GM19467 (cell line): ENCODE data around the gene DKK3.

Experiments
- ATAC-seq: cut with Tn5 transposase; IDR thresholded peaks from one replicate; pipeline ENCODE4 v1.9.1; 2021; ENCODE audit warnings: mild to moderate bottlenecking, moderate library complexity; ENCODE audit not compliant: unreplicated experiment

Gene DKK3

DNA sequence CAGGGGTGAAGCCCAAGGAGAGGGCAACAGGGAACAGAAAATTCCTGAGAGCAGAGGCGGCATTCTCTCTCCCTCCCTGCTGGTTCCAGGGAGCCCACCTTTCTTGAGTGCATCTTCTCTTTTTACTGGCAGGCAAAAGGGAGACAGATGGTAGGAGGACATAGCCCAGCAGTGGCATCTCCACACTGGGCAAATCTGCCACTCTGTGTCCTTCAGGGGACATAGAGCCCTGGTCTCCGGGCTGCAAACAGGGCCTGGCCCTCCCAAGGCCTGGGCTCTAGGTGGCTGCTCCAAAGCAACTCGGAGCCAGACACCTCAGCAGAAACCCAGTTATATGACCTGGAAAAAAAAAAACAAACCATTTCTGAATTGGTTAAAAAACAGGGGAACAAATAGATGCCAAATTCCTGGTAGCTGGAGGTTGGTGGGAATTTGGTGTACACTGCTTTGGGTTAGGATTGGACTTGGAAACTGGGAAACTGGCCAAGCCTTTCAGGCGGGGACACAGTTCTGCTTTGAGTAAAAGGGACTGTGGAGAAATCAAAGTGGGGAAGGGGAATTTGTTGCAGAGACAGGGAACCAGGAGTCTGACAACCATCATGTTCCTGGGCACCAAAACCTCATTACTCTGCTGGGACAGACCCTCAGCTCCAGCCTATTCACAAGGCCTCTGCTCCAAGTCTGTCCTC lies 23.6 kb upstream of the DKK3 start:
- no peak for ATAC-seq

DNA sequence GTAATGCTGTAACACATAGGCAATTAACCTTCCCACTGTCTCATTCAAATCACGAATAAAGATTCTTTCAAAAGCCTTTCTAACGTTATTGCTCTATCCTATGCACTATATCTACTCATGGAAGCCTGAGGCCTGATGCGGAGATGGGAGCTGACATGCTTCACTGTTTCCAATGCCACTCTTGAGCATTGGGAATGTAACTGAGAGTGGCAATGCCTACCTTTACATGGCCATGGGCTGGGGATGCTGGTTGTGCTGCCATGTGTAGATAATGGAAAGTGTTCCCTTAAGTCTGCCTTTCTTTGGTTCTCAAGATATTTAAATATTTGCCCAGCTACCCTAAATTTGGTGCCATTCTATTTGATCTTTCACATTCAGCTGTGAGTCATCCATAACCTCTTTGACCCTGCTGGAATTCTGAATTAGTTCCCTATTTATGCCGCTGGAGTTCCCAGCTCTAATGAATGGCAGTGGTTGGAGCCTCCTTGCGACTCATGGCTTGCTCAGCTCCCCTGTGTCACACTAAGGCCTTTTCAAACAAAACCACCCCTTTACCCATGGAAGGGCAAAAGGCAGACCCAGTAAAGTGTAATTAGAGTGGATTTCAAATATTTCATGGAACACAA lies 21.4 kb upstream of the DKK3 start:
- ATAC-seq = no peak

DNA sequence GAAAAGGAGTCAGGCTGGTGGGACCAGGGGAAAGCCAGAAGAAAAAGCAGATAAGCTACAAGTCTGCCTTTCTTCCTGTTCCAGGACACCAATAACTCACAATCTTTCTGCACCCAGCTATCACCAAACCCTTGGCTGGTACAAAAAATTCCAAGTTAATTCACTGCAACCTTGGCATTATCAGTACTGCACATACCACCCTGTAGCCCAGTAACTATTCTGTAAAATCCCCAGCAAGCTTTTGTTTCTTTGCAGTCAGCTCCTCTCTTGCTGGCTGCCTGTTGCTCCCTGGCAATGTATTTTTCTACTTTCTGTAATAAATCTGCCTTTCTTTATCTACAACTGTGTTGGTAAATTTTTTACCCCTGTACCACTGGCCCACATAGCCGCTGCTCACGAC lies 20.7 kb upstream of the DKK3 start:
- no peak for ATAC-seq

DNA sequence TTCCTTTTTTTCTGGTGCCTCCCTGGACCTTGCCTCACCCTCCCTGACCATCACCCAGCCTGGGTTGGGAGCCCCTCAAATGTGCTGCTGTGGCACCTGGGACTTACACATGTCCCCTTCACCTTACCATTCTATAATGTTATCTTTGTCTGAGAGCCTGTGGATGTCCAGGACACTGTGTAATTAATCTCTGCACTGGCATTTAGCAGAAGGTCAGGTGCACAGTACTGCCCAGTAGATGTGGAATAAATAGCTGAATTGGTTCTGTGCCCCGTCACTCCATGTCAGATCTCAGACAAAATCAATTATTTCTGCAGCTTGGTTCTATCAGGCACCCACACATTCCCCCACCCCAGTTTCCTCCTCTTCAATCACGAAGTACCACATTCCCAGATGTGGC lies 19.9 kb upstream of the DKK3 start:
- no peak for ATAC-seq

DNA sequence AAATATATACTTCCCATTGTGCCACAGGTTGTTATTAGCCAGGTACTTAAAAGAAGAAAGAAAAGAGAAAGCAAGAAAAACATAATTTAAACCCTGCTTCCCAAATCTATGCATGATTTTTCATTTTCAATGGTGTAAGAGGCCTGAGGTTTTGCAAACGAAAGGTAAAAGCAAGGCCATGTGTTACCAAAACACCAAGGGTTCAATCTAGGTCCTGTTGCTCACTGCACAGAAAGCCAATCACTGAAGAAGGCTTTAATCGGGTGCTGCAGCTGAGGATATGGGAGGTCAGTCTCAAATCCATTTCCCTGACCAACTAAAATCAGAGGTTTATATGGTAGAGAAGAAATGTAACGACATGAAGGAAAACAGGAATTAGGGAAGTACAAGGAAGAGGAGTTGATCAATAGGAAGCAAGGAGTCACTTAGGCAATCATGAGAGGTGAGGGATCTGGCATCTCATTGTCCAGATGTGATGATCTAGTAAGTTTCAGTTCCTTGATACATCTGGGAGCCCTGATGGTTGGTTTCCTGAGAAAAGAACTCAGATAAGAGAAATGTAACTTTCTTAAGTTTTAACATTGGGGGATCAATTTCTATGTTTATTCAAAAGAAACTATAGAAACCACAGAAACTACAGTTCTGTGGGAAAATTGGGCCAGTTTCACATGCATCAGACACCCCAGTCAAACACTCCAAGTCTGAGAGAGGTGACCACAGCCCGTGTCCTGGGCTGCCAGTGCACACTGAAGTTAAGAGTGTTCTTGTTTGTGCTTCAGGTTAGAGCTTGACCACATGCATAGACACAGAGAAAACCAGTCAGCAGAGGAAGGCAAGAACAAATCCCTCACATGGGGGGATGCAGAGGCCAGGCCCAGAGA lies 18.1 kb upstream of the DKK3 start:
- ATAC-seq = no peak

DNA sequence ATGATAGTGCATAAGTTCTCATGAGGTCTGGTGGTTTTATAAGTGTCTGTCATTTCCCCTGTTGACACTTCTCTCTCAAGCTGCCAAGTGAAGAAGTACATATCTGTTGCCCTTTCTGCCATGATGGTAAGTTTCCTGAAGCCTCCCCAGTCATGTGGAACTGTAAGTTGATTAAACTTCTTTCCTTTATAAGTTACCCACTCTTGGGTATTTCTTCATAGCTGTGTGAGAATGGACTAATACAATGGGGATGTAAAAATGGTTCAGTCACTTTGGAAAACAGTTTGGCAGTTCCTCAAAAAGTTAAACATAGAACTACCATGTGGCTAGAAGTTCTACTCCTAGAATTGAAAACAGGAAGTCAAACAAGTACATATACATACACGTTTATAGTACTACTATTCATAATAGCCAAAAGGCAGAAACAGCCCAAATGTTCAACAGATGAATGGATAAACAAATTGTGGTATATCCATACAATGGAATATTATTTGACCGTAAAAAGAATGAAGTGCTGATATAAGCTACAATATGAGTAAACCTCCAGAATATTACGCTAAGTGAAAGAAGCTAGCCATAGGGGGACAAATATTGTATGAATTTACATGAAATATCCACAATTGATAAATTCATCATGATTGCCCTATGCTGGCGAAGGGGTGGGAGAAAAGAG lies 16.0 kb upstream of the DKK3 start:
- ATAC-seq = no peak

DNA sequence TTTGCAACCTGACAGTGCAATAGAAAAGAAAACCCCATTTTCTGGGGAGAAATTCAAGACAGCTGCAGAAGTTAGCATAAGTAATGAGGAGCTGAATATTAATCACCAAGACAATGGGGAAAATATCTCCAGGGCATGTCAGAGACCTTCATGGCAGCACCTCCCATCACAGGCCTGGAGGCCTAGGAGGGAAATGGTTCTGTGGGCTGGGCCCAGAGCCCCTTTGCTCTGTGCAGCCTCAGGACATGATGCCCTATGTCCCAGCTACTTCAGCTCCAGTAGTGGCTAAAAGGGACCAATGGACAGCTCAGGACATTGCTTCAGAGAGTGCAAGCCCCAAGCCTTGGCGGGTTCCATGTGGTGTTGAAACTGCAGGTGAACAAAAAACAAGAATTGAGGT lies 14.6 kb upstream of the DKK3 start:
- ATAC-seq = no peak

DNA sequence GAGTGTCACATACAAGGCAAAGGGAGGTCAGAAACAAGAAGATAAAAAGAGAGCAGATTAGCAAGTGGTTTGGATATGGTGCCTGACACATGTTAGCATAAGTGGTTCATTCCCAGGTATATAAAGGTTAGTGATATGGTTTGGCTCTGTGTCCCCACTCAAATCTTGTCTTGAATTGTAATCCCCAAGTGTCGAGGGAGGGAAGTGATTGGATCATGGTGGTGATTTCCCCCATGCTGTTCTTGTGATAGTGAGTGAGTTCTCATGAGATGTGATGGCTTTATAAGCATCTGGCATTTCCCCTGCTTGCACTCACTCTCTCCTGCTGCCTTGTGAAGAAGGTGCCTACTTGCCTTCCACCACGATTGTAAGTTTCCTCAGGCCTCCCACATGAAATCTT lies 12.1 kb upstream of the DKK3 start:
- ATAC-seq = no peak

DNA sequence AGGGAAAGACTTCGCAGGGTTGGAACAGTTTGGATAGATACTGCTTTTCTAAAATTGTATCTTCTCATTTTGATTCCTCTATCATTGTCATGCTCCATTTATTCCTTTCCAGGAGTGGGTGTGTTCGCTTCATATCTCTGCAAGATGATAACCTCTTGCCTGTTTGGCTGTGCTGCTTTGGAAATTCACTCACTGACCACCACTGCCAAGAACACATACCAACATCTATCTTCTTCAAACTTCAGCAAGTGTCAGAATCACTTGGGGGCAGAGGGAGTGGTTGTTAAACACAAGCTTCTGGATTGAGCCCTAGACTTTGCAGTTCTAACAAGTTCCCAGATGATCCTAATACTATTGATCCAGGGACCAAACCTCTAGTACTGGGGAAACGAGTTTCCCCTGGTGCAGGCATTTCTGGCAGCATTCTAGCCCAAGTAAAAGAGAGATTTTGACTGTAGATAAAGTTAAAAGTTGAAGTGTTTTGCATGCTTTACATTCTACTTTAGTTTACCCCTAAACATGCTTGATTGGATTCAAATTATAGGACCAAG lies 11.5 kb upstream of the DKK3 start:
- no peak for ATAC-seq

DNA sequence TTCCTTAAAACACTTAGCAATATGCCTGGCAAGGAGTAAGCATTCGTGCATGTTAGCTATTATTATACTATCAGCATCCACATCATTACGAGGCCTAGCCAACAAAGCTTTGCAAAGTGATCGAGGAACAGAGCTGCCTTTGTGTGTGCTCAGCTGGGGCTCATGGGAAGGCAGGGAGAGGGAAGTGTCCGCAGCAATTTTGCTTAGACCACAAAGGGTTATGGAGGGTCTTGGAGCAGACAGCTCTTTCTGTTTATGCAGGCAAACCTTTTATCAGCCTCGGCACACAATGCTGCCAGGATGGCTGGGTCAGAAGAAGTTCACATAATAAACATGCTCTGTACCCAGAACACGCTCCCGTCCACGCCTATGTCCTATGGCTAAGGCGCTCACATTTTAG lies 10.9 kb upstream of the DKK3 start:
- no peak for ATAC-seq

DNA sequence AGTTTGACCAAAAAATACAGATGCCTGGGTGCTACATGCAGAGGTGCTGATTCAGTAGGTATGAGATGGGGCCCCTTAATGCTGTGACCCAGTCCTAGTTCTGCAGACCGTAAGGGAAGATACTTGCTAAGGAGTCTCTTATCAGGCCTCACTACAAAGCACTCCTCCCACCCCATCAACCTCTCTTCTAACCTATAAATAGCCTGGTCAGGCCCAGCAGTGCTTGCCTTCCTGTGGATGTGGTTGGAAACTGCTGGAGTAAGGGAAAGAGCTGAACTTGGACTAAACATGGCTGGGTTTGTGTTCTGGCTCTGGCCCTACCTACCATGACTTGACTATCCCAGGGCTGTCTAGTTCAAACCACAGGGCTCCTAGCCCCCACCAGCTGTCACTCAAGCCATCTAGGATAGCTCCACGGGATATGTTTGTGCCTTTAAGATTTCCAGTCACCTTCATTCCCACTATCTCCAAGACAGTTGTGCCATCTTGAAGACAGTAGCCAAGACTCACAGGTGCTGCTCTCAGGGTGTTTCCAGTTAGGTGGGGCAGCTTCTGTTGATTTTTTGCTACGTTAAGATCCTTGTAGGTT lies 9.5 kb upstream of the DKK3 start:
- ATAC-seq = no peak

DNA sequence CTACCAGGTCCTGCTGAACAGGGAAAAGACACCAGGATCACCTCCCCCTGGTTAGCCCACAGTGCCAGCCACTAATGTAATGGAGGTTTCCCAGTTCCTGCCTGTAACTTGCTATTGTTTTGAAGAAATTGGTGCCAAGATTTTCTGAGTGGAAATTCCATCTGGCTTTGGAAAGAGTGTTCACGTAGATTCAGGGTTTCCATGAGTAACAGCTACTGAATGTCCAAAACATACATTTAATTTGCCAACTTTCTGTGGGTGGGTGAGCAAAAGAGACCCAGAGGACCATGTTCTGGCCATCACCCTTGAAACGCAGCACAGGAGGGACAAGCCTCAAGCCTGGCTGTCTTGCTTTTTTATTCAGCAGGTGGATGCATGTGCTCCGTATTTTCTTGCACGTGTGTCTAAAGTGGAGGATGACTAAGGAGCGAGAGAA lies 8.8 kb upstream of the DKK3 start:
- ATAC-seq = no peak

DNA sequence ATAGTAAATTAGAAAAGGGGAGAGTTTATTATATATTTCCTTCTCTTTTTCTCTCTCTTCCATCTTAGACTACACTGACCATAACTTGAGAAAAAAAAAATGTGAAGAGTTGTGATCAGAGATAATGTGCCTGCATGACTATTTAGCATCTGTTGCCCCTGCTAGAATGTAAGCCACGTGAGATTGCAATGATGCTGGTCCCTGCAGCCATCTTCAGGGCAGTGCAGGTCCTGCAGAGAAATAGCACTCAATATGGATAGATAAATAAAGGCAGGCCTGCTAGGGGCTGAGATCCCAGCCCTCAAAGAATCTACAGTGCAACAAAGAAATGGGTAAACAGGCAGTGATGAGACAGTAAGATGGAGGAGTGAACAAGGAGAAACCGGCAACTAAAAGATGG lies 7.8 kb upstream of the DKK3 start:
- no peak for ATAC-seq

DNA sequence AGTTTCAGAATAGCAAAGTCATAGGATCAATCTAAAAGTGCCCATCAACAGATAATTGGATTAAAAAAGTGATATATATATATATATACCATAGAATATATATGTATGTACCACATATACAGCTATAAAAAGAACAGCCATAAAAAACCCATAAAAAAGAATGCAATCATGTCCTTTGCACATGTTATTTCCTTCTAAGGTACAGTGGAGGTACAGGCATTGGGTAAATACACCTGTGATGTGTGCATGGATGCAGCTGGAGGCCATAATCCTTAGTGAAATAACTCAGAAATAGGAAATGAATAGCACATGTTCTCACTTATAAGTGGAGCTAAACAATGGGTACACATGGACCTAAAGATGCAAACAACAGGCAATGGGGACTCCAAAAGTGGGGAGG lies 7.1 kb upstream of the DKK3 start:
- ATAC-seq = no peak

DNA sequence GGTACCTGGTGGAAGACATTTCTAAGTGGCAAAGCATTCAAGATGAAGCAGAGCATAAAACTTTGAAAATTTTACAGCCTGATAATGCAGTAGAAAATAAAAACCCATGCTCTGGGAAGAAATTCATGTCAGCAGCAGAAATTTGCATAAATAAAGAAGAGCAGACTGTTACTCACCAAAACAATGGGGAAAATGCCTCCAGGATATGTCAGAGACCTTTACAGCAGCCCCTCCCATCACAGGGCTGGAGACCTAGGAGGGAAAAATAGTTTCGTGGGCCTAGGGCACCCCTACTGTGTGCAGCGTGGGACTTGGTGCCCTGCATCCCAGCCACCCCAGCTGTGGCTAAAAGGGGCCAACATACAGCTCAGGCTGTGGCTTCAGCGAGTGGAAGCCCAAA lies 5.4 kb upstream of the DKK3 start:
- ATAC-seq = no peak

DNA sequence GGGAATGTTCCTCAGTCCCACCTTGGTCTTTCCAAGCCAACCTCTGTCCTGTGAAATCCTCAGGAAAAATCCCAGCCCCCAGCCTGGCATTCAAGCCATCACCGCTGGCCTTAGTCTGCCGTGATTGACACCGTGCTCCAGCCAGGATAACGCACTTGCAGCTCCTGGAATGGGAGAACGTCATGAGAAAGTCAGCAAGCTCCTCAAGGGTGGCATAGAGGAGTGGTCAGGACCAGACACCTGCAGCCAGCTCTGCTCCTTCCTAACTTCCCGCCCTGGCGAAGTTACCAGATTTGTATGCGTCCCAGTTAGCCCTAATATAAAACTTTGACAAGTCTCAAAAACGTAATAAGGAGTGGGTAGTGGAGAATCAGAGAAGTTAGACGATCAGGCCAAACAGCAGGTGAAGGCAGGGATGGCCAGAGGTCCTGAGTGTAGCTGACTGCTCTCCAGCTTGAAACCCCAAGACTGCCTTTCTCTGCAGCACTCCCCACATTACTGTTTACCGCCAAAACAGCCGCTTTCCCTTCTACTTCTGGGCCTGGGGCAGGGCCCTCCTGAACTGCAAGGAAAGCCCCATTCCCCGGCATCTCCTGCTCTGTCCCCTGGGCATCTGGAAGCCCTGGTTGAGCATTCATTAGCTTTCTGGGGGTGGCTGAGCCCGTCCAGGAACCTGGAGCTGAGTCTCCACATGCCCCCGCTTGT lies 1.3 kb upstream of the DKK3 start:
- ATAC-seq = no peak

DNA sequence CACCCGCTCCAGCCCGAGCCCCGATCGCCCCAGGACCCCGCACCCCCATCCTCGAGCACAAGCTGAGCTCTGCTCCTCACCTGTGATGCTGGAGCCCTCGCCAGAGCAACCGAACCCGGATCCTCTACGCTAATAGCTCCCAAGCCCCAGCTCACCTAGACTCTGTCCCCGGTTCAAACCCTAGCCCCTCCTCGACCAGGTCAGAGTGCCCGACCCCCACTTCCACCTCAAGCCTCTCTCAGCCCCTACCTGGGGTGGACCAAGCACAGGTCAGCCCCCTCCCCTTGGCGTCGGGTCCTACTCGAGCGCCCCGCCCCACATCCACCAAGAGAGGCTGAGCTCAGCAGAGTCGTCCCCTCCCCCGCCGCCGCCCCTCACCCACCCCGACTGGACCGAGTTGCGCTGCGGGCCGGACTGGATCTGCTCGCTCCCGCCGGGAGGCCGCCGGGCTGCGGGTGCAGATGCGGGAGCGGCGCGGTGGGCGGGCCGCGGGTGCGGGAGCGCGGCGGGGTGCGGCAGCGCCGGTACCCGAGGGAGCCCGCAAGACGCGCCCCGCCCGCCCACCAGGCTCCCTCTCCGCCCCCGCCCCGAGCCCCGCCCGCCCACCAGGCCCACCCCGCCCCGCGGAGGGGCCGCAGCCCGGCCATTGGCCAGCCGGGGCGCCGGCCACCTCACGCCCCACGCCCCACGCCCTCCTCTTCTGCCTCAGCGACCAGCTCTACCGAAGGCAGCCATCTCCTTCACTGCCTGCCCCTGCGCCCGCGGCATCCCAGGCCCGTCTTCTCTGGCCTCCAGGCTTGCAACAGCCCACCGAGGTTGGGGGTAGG lies 577 bp upstream of the DKK3 start:
- no peak for ATAC-seq

DNA sequence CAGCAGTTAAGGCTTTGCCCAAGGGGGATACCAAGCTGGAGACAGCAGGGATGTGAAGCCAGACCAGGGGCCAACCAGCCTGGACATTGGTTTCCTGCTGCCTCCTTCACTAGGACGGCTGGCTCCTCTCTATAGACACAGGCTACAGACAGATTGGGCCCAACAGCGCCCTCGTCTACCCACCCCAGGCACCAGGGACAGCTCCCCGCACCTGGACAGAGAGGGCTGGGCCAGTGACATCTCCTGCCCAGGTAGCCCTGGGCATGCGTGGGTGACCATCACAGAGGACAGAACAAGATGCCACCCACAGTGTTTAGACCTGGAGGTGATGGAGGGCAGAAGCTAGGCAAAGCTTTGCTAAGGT lies 1.2 kb downstream of the DKK3 start:
- no peak for ATAC-seq

DNA sequence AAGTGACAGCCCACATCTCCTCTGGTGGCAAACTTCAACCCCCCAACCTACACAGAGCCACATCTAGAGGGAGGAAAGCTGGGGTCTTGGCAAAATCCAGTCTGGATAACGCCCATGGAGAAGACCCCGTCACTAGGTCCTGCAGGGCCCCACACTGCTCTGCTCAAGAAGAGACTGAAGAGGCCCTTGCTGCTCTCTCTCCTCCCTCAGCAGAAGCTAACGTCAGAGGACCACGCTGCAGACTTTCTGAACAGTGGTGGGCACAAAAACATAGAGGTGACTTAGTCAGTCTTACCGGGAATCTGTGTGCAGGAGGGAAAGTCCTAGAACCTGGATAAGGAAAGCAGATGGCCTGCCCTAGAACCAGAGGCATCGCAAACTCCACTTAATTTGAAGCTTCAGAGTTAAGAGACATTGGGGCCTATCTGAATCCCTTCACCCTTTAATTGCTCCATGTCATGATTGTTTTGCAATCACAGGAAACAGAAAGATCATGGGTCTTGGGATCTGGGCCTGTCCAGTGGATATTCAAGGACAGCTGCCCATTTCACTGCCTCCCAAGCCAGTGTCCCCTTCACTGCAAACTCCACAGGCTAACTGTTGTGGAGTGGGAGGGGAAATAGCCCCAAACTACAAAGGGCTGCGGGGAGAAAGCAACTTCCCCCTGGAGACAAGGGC lies 1.7 kb downstream of the DKK3 start:
- ATAC-seq = no peak
